ENCODE data around the gene MAGEA10. TPM values are rescaled to one million over a fixed set of nuclear protein-coding genes. Genes with fewer than 3 reads are reported as not detected.

The MAGEA10 gene
- total and polyA plus RNA-seq, 9 of the 15 experiments (the other 6 are each of a cell fraction or from before 2014, with no cell fraction given) = 0.06 to 0.45 (median 0.15) TPM; not detected in 4

DNA sequence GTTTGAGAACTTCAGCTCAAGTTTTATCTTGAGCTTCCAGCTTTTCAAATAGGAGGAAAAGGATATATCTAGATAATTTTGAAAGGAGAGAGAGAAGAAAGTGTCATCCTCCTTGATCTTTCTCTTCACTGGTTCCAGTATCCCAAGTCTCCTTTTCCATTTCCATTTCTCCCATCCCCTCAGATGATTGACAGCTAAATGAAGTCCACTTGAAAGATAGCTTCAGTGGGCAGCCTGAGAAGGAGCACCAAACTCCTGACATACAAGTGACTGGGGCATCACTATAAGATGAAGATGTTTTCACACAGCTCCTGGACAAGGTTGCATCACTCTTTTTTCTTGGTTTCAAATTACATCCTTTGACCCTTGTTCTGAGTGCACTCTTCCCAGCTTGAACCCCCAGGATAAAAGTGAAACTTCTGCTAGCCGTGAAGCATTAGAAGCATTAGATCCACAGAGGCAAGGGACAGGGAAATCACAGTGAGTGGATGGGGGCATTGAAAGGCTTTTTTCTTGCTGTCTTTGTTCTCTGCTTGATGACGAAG lies 17.5 kb upstream of the MAGEA10 start (continued):
- TF ChIP-seq ZBTB49 (CRISPR knock-in tag; IDR thresholded peaks at IDR 0.05; ENCODE audit: borderline replicate concordance) = no peak

- Histone ChIP-seq H3K4me1 (replicated peaks in 1 of 2; ENCODE audit: control insufficient read depth in 2 of 2, insufficient read depth in 2 of 2, low read length in 2 of 2) (peaks cover 17 to 82% of the 10 kb centered on the region in 2 experiments), H3K27me3 (ENCODE audit: control insufficient read depth in 2 of 2, insufficient read depth in 2 of 2, low read length in 2 of 2) (no peaks in the 10 kb centered on the region), H3K9ac (ENCODE audit: insufficient read depth in 1 of 2, low read depth in 2 of 2, low read length in 2 of 2) (peak overlapping the region in 1 of 2 experiments; percentile 63; a peak in 2 of 4 replicates), H3K27ac (ENCODE audit: extremely low read depth, low read depth, low read length) (peak overlapping the region; percentile 51), H4K20me1 (replicated peaks; ENCODE audit: control insufficient read depth, insufficient read depth, low read length) (no peaks in the 10 kb centered on the region), H3K79me2 (ENCODE audit: control insufficient read depth, insufficient read depth, low read length) (no peaks in the 10 kb centered on the region), H3K9me3 (replicated peaks; ENCODE audit: control insufficient read depth, insufficient read depth, low read depth, low read length) (no peaks in the 10 kb centered on the region), H3K36me3 (ENCODE audit: control insufficient read depth, insufficient read depth, low read length) (no peaks in the 10 kb centered on the region), H3K4me3 (no peak overlapping the region), H3K4me2 (ENCODE audit: insufficient read depth, low read length) (peak overlapping the region; percentile 10; the same call in 1 of the 2 replicates), H3K9me1 (ENCODE audit: control insufficient read depth, insufficient read depth, low read length) (no peaks in the 10 kb centered on the region), H2AFZ (ENCODE audit: low read depth, low read length) (peak overlapping the region; percentile 73)
- peak; percentile 47 for ATAC-seq
- 14% methylated on average over 1 of the region's 1 CpG for WGBS (ENCODE audit: insufficient coverage, low coverage, missing lambda C conversion rate)
- intact Hi-C loops (cut with micrococcal nuclease) = loop anchor here (10.0 kb wide), 2 partner anchors 179 to 191 kb away; partner anchors contain the start of gene GABRE
- BruUV-seq (replicated peaks) = no TSS peak
- ChIA-PET CTCF (ENCODE audit: low intra/inter-chr PET ratio) (no interaction called here), POLR2A (no interaction called here)
- FAIRE-seq = peak; percentile 56
- DNase-seq (ENCODE audit: extremely low read depth in 1 of 4, low spot score in 3 of 4) = peak; percentile 24 to 56 (median 34)
- in situ Hi-C loops (cut with MboI) = no loop called here
- TF ChIP-seq TCF3 (CRISPR knock-in tag; IDR thresholded peaks at IDR 0.05) = peak; percentile 12; the same call in 1 of the 2 replicates
- TF ChIP-seq RCOR1 (IDR thresholded peaks at IDR 0.05; ENCODE audit: borderline replicate concordance in 1 of 2, low read depth in 2 of 2, low read length in 2 of 2) = peak in 1 of 2 experiments; percentile 23; a peak in 1 of 4 replicates
- no peak for TF ChIP-seq MAFK (IDR thresholded peaks at IDR 0.05; ENCODE audit: low read length)
- peak; percentile 31; the same call in 1 of the 2 replicates for TF ChIP-seq REST (IDR thresholded peaks at IDR 0.05; ENCODE audit: borderline replicate concordance)
- TF ChIP-seq REST (CRISPR knock-in tag; IDR thresholded peaks at IDR 0.05; ENCODE audit: low read depth) = no peak
- peak; percentile 14 to 55 for TF ChIP-seq RAD21 (CRISPR knock-in tag; conservative IDR thresholded peaks at IDR 0.05 in 1 of 2, IDR thresholded peaks at IDR 0.05 in 1 of 2)
- TF ChIP-seq EP300 (IDR thresholded peaks at IDR 0.05; ENCODE audit: low read length) = 0 out of 2 replicates have a peak, but pooled peaks have one; percentile 19
- peak; percentile 52 for TF ChIP-seq CEBPB (tag; IDR thresholded peaks at IDR 0.05)
- no peak for TF ChIP-seq ZNF507 (tag; conservative IDR thresholded peaks at IDR 0.05)
Measured at GRCh38 chrX:152154050-152154449, 15.7 kb upstream of the MAGEA10 start.
